Keratinocyte (primary cell): ENCODE measurements around the gene AP4S1. TPM values are rescaled to one million over a fixed set of nuclear protein-coding genes. Genes with fewer than 3 reads are reported as not detected.

ENCODE experiments used
- DNase-seq: peaks from one replicate; pipeline ENCODE4 v3.0.0-alpha.2; 2011; ENCODE audit warnings: low read depth, missing footprints, low spot score
- FAIRE-seq: peaks from 2 replicates; lab custom pipeline; 2011; peaks lifted over from hg19 to GRCh38; lab: Jason Lieb, UNC
- H2AFZ ChIP-seq: 2 replicates; pipeline ENCODE4 v1.6.0; 2012; ENCODE audit warnings: low read length, control low read depth, inconsistent platforms; ENCODE audit not compliant: control insufficient read depth
- H3K27ac ChIP-seq: 2 replicates; pipeline ENCODE4 v1.5.1; 2011; ENCODE audit warnings: low read length; ENCODE audit not compliant: control insufficient read depth, insufficient read depth
- H3K27me3 ChIP-seq: 3 replicates; pipeline ENCODE4 v1.6.0; 2011; ENCODE audit warnings: low read length; ENCODE audit not compliant: control insufficient read depth, insufficient read depth; ENCODE audit errors: extremely low read depth
- H3K36me3 ChIP-seq, 2 experiments: 2 replicates in 1 of 2; 3 replicates in 1 of 2; pipeline ENCODE4 v1.5.1; 2011; ENCODE audit warnings: low read length in 2 of 2, mild to moderate bottlenecking in 1 of 2; ENCODE audit not compliant: control insufficient read depth in 2 of 2, insufficient read depth in 2 of 2; ENCODE audit errors: extremely low read depth in 1 of 2
- H3K4me1 ChIP-seq: 3 replicates; pipeline ENCODE4 v1.5.1; 2011; ENCODE audit warnings: low read length; ENCODE audit not compliant: control insufficient read depth, insufficient read depth; ENCODE audit errors: extremely low read depth
- H3K4me2 ChIP-seq: 3 replicates; pipeline ENCODE4 v1.6.0; 2011; ENCODE audit warnings: low read depth, low read length; ENCODE audit not compliant: control insufficient read depth, insufficient read depth; ENCODE audit errors: extremely low read depth
- H3K4me3 ChIP-seq, 3 experiments: fragments of 200-600 bp in 1 of 3; sonication (generic) in 1 of 3; 2 replicates in 2 of 3; 3 replicates in 1 of 3; pipeline ENCODE4 v1.5.1; 2011 to 2016; ENCODE audit warnings: low read length in 3 of 3, mild to moderate bottlenecking in 3 of 3, control low read depth in 2 of 3, inconsistent platforms in 1 of 3, low read depth in 1 of 3, mixed read lengths in 1 of 3, mixed run types in 1 of 3, moderate library complexity in 1 of 3; ENCODE audit not compliant: control insufficient read depth in 2 of 3, insufficient read depth in 2 of 3; ENCODE audit errors: extremely low read depth in 1 of 3
- H3K79me2 ChIP-seq: 2 replicates; pipeline ENCODE4 v1.6.0; 2012; ENCODE audit warnings: low read length; ENCODE audit not compliant: control insufficient read depth, insufficient read depth
- H3K9ac ChIP-seq: 3 replicates; pipeline ENCODE4 v1.6.0; 2011; ENCODE audit warnings: low read length; ENCODE audit not compliant: control insufficient read depth, insufficient read depth; ENCODE audit errors: extremely low read depth
- H3K9me1 ChIP-seq: 3 replicates; pipeline ENCODE4 v1.6.0; 2011; ENCODE audit warnings: low read length; ENCODE audit not compliant: control insufficient read depth, insufficient read depth; ENCODE audit errors: extremely low read depth
- H3K9me3 ChIP-seq: 2 replicates; pipeline ENCODE4 v1.5.1; 2012; ENCODE audit warnings: low read depth, low read length; ENCODE audit not compliant: control insufficient read depth
- H4K20me1 ChIP-seq: 3 replicates; pipeline ENCODE4 v1.6.0; 2011; ENCODE audit warnings: low read length; ENCODE audit not compliant: control insufficient read depth, insufficient read depth; ENCODE audit errors: extremely low read depth
- EZH2 ChIP-seq: IDR thresholded peaks from one replicate; pipeline ENCODE4 v1.6.1; 2012; ENCODE audit warnings: inconsistent platforms, mild to moderate bottlenecking, low read length, moderate library complexity
- dilution Hi-C: fragments of 300-500 bp; cut with MboI; formaldehyde crosslinking; loops from one replicate; pipeline ENCODE4 v1.7.0; 2020; ENCODE audit warnings: low sequenced_read_pairs; ENCODE audit not compliant: extremely low pct_ligation_motif_present
- polyA minus RNA-seq, 3 experiments: library from RNA; depleted of rRNA, polyadenylated mRNA; stranded (reverse); fragments of >200 nt; gene quantifications; 1 replicate in 1 of 3; 2 replicates in 1 of 3; 3 replicates in 1 of 3; pipeline ENCODE4 v1.2.3, GENCODE V29; 2011
- polyA plus RNA-seq, 5 experiments: library from polyadenylated mRNA; depleted of rRNA in 3 of 5; stranded (reverse) in 3 of 5; stranded (forward) in 1 of 5; unstranded in 1 of 5; fragments of >200 nt; gene quantifications; 1 replicate in 1 of 5; 2 replicates in 3 of 5; 3 replicates in 1 of 5; pipeline versions ENCODE4 v1.2.1 to v1.2.3, GENCODE V29; 2011 to 2012; ENCODE audit warnings: missing spikeins in 2 of 5, low read depth in 1 of 5, low replicate concordance in 1 of 5
- TF ChIP-seq, protein P1 (sequence below), 3 experiments: IDR thresholded peaks in 1 of 3; conservative IDR thresholded peaks in 1 of 3; optimal IDR thresholded peaks in 1 of 3; 2 replicates in 2 of 3; 3 replicates in 1 of 3; pipeline versions ENCODE3 to v1.5.1; 2011; ENCODE audit warnings: low read length in 3 of 3, mild to moderate bottlenecking in 3 of 3, moderate library complexity in 2 of 3, control low read depth in 1 of 3, inconsistent platforms in 1 of 3; ENCODE audit not compliant: insufficient read depth in 2 of 3; ENCODE audit errors: extremely low read depth in 1 of 3

The AP4S1 gene, protein sequence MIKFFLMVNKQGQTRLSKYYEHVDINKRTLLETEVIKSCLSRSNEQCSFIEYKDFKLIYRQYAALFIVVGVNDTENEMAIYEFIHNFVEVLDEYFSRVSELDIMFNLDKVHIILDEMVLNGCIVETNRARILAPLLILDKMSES
- polyA plus RNA-seq (2.5 to 6.2 TPM (median 3.0 TPM) in 3 replicates), polyA minus RNA-seq (1.1 to 2.3 TPM (median 1.9 TPM) in 3 replicates)
- 5.7 TPM for polyA plus RNA-seq (2011; ENCODE audit: low read depth)
- polyA plus RNA-seq (2011; cell fraction: cytosol; rRNA removed) = 2.2 and 4.9 TPM in 2 replicates
- polyA plus RNA-seq (2011; cell fraction: nucleus; rRNA removed) = 2.4 and 2.8 TPM in 2 replicates
- 4.3 TPM in 2 replicates for polyA plus RNA-seq (2012; ENCODE audit: low replicate concordance)
- polyA minus RNA-seq (2011; cell fraction: cytosol; rRNA and poly(A)+ RNA removed) = 2.3 TPM
- polyA minus RNA-seq (2011; cell fraction: nucleus; rRNA and poly(A)+ RNA removed) = 0.95 and 3.3 TPM in 2 replicates

DNA sequence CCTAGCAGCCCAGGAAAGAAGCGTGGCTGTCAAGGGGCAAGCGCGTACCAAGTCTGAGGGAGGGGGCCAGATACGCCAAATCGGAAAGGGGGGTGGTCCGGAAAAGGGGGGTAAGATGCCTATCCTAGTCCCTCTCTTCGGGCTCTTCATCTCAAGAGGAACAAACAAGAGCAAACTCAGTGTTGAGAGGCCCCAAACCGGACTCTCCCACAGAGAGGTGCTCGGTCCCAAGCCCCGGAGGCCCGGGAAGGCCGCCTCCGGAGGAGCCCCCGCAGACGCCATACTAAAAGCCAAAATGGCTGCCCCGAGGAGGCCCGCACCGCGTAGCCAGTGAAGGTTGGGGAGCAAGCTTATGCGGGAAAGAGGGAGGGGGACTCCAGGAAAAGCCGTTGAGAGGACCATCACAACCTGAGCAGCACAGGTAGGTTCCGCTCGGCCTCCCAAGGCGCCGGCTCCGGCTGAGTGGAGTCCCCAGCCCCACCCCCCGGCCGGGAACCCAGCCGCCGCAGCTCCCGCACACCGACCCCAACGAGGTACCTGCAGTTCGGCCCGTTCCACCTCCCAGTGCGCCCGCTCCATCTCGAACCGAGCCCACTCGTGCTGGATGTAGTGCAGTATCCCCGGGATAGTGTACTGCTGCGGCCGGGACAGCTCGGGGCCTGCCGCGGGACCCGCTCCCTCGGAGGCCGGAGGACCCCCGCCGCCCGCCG lies at the start of gene AP4S1:
Gene AP4S1, plus strand, starts transcription at position 283 of the 710 bp plus-strand sequence. CDS start 40,548 bp downstream, outside the sequence.
- DNase-seq (no peak), FAIRE-seq (no peak)
- Histone ChIP-seq H4K20me1 (peaks cover 6% of the 10 kb centered on the region), H3K9ac (peak within 1 kb of the TSS; percentile 87), H3K9me3 (no peaks in the 10 kb centered on the region), H3K79me2 (peaks cover 59% of the 10 kb centered on the region), H3K4me3 (peak within 1 kb of the TSS; percentile 91 to 96 (median 91)), H2AFZ (peak within 1 kb of the TSS; percentile 76), H3K9me1 (no peaks in the 10 kb centered on the region), H3K36me3 (peaks cover 1 to 10% of the 10 kb centered on the region in 2 experiments), H3K4me2 (peak within 1 kb of the TSS; percentile 90), H3K27ac (peak within 1 kb of the TSS; percentile 96), H3K27me3 (no peaks in the 10 kb centered on the region), H3K4me1 (no peaks in the 10 kb centered on the region)
- no peak for TF ChIP-seq EZH2
- TF ChIP-seq, protein P1, sequence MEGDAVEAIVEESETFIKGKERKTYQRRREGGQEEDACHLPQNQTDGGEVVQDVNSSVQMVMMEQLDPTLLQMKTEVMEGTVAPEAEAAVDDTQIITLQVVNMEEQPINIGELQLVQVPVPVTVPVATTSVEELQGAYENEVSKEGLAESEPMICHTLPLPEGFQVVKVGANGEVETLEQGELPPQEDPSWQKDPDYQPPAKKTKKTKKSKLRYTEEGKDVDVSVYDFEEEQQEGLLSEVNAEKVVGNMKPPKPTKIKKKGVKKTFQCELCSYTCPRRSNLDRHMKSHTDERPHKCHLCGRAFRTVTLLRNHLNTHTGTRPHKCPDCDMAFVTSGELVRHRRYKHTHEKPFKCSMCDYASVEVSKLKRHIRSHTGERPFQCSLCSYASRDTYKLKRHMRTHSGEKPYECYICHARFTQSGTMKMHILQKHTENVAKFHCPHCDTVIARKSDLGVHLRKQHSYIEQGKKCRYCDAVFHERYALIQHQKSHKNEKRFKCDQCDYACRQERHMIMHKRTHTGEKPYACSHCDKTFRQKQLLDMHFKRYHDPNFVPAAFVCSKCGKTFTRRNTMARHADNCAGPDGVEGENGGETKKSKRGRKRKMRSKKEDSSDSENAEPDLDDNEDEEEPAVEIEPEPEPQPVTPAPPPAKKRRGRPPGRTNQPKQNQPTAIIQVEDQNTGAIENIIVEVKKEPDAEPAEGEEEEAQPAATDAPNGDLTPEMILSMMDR (optimal IDR thresholded peaks at IDR 0.05 in 1 of 3, IDR thresholded peaks at IDR 0.05 in 1 of 3, conservative IDR thresholded peaks at IDR 0.05 in 1 of 3; ENCODE audit: extremely low read depth in 1 of 3, insufficient read depth in 2 of 3, low read length in 3 of 3) = no peak
- dilution Hi-C loops = no loop called here

DNA sequence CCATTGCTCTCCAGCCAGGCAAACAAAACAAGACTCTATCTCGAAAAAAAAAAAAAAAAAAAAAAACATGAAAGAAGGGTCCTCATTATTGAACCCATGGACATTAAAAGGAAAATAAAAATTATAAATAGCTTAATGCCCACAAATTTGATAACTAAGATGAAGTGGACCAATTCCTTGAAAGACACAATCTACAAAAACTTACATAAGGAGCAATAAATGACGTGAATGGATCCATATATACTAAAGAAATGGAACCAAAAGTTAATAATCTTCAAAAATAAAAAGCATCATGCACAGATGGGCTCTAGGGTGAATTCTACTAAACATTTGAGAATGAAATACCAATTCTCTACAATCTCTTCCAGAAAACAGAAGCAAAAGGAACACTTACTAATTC lies 47.7 kb upstream of the AP4S1 start:
- no peak for TF ChIP-seq EZH2
- TF ChIP-seq, protein P1 (optimal IDR thresholded peaks at IDR 0.05 in 1 of 3, IDR thresholded peaks at IDR 0.05 in 1 of 3, conservative IDR thresholded peaks at IDR 0.05 in 1 of 3; ENCODE audit: extremely low read depth in 1 of 3, insufficient read depth in 2 of 3, low read length in 3 of 3) = no peak
- H3K27ac ChIP-seq = no peak overlapping the region
- no peaks in the 10 kb centered on the region for H3K27me3 ChIP-seq
- no peaks in the 10 kb centered on the region for H3K9me3 ChIP-seq
- H2AFZ ChIP-seq = no peak overlapping the region
- H3K9me1 ChIP-seq = no peaks in the 10 kb centered on the region
- DNase-seq = no peak
- no peak overlapping the region for H3K4me3 ChIP-seq
- H3K79me2 ChIP-seq = peaks cover 94% of the 10 kb centered on the region
- dilution Hi-C loops = no loop called here
- H4K20me1 ChIP-seq = peaks cover 8% of the 10 kb centered on the region
- FAIRE-seq = no peak
- no peaks in the 10 kb centered on the region for H3K4me1 ChIP-seq
- H3K36me3 ChIP-seq = no peaks in the 10 kb centered on the region
- no peak overlapping the region for H3K4me2 ChIP-seq
- no peak overlapping the region for H3K9ac ChIP-seq
